Coronary artery (tissue), 2 donors: Measurements from ENCODE around the gene BIRC7.

Experiments used
- DNase-seq: peaks from one replicate; pipeline ENCODE4 v3.0.0-alpha.2; 2017; ENCODE audit warnings: low spot score
- H3K27ac ChIP-seq, 2 donors: fragments of 200-600 bp; sonication (generic); one replicate each; pipeline ENCODE4 v1.5.1; 2016 to 2019
- H3K4me3 ChIP-seq: fragments of 200-600 bp; sonication (generic); 2 replicates; pipeline ENCODE4 v1.5.1; 2016; ENCODE audit warnings: mild to moderate bottlenecking, moderate library complexity
- TF ChIP-seq, protein P1 (sequence below): fragments of 200-600 bp; sonication (generic); IDR thresholded peaks from one replicate; pipeline ENCODE4 v1.5.1; 2019; ENCODE audit warnings: antibody characterized with exemption

BIRC7 gene

GRCh38 chr20:63277466-63278272 lies 42.0 kb downstream of the BIRC7 start:
- Histone ChIP-seq H3K27ac (no peak overlapping the region), H3K4me3 (no peak overlapping the region)
- DNase-seq, result no peak
- TF ChIP-seq, protein P1, sequence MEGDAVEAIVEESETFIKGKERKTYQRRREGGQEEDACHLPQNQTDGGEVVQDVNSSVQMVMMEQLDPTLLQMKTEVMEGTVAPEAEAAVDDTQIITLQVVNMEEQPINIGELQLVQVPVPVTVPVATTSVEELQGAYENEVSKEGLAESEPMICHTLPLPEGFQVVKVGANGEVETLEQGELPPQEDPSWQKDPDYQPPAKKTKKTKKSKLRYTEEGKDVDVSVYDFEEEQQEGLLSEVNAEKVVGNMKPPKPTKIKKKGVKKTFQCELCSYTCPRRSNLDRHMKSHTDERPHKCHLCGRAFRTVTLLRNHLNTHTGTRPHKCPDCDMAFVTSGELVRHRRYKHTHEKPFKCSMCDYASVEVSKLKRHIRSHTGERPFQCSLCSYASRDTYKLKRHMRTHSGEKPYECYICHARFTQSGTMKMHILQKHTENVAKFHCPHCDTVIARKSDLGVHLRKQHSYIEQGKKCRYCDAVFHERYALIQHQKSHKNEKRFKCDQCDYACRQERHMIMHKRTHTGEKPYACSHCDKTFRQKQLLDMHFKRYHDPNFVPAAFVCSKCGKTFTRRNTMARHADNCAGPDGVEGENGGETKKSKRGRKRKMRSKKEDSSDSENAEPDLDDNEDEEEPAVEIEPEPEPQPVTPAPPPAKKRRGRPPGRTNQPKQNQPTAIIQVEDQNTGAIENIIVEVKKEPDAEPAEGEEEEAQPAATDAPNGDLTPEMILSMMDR, result no peak

DNA sequence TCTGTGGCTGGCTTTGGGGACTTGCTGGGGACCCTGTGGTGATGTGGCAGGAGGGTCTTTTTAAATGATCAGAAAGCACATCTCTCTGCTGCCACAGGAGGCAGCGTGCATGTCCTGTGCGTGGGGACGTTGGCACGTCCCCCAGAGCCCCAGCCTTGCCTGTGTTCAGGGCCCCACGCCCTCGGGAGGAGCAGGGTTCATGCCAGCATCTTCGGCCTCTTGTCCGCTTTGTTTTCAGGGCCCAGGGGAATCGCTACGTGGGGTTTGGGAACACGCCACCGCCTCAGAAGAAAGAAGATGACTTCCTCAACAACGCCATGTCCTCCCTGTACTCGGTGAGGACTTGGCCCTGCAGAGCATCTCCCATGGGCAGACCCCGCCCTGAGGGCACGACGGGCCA lies 43.0 kb downstream of the BIRC7 start:
- no peak overlapping the region for H3K27ac ChIP-seq
- TF ChIP-seq, protein P1, result no peak
- DNase-seq, result no peak

GRCh38 chr20:63279931-63280330 lies 44.2 kb downstream of the BIRC7 start:
- DNase-seq, result no peak
- no peak overlapping the region for H3K4me3 ChIP-seq
- TF ChIP-seq, protein P1, result no peak
- H3K27ac ChIP-seq, result no peak overlapping the region

More for the DNA sequence above, 43.0 kb downstream of the BIRC7 start:
- no peak overlapping the region for H3K4me3 ChIP-seq

- H3K27ac ChIP-seq, result no peak overlapping the region
- DNase-seq, result no peak
- TF ChIP-seq, protein P1, result no peak
- no peak overlapping the region for H3K4me3 ChIP-seq
Observed at GRCh38 chr20:63280371-63280770, 44.7 kb downstream of the BIRC7 start.

GRCh38 chr20:63280929-63281545 lies 45.3 kb downstream of the BIRC7 start:
- H3K27ac ChIP-seq, result no peak overlapping the region
- DNase-seq, result no peak

GRCh38 chr20:63281742-63282665 lies 46.3 kb downstream of the BIRC7 start:
- TF ChIP-seq, protein P1, result no peak
- Histone ChIP-seq H3K4me3 (no peak overlapping the region), H3K27ac (no peak overlapping the region)
- no peak for DNase-seq

More at GRCh38 chr20:63280929-63281545, 45.3 kb downstream of the BIRC7 start:
- TF ChIP-seq, protein P1, result no peak
- H3K4me3 ChIP-seq, result no peak overlapping the region
